IPS-15b (cell line): Measurements from ENCODE around the gene NKX2-2.

Experiments
- H3K27me3 ChIP-seq: one replicate; pipeline ENCODE4 v1.6.1; 2013; ENCODE audit warnings: low read length; ENCODE audit not compliant: control insufficient read depth, insufficient read depth
- H3K36me3 ChIP-seq: one replicate; pipeline ENCODE4 v1.6.1; 2013; ENCODE audit warnings: low read length; ENCODE audit not compliant: control insufficient read depth, insufficient read depth
- H3K4me1 ChIP-seq: one replicate; pipeline ENCODE4 v1.6.1; 2013; ENCODE audit warnings: mild to moderate bottlenecking, low read length; ENCODE audit not compliant: control insufficient read depth, insufficient read depth
- H3K4me3 ChIP-seq: one replicate; pipeline ENCODE4 v1.5.1; 2013; ENCODE audit warnings: low read depth, low read length
- H3K9ac ChIP-seq: one replicate; pipeline ENCODE4 v1.6.1; 2013; ENCODE audit warnings: low read depth, mild to moderate bottlenecking, low read length
- H3K9me3 ChIP-seq: one replicate; pipeline ENCODE4 v1.6.1; 2013; ENCODE audit warnings: mild to moderate bottlenecking, low read length; ENCODE audit not compliant: control insufficient read depth, insufficient read depth

The NKX2-2 gene

DNA sequence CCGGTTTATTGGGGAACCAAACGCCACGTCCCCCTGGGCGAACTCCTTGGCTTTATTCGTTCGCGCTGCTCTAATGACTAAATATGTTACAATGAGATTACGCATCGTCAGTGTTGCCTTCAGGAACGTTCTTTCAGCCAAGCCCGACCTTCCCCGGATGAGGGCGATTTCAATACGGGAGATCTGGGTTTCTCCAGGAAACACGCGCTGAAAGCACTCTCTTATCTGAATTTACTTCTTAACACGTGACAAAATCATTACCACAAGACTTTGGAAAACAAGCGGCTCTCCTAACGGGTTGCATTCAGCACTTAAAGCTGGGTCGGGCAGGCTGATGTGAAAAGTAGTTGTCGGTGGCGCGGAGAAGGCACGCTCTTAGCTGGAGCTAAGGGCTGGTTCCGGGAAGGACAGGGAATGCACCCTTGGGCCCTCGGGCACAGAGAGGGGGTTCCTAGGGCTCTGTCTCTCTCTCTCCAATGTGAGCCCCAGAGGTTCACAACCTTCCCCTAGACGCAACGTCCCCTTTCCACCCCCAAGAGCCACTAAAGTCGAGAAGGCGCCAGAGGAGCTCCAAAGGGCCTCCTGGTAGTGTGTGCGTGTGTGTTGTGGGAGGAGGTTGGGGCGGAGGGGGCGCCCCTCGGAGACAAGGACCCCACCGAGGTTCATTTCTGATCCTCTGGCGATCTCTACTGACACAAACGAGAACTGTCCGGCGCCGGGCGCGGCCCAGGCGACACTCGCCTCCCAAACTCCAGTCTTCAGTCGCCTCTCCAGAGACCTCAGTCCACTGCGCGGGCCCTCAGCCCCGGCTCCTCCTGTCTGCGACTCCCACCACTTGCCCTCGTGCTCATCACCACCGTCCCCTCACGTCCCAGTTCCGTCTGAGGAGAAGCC, 7.1 kb upstream of the NKX2-2 start:
- no peaks in the 10 kb centered on the region for H3K36me3 ChIP-seq
- peaks cover 15% of the 10 kb centered on the region for H3K4me1 ChIP-seq
- H3K9me3 ChIP-seq, result no peaks in the 10 kb centered on the region
- H3K27me3 ChIP-seq, result peaks cover 100% of the 10 kb centered on the region
- peak overlapping the region; percentile 56 for H3K4me3 ChIP-seq
- no peak overlapping the region for H3K9ac ChIP-seq

DNA sequence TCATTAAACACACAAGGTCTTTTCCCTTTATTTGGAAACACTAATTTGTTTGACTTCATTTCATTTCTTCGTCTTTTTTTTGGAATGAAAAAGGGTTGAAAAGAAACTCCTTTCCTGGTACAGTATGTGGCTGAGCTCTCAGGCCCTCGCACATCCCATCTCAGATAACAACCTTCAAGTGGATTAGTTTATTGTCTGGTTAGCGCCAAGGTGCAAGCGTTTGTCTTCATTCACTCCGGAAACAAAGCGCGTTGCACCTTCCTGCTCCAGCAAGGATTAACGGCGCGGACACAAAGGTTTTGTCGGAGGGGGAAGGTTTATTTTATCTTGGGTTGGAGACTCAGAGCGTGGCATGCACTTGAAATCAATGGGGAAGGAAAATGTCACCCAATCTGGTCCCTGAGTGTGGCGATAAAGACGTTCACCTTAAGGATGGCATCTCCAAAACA, 5.3 kb upstream of the NKX2-2 start:
- H3K9me3 ChIP-seq, result no peaks in the 10 kb centered on the region
- no peak overlapping the region for H3K9ac ChIP-seq
- H3K4me1 ChIP-seq, result peaks cover 16% of the 10 kb centered on the region
- peak overlapping the region; percentile 41 for H3K4me3 ChIP-seq
- peaks cover 85% of the 10 kb centered on the region for H3K27me3 ChIP-seq
- no peaks in the 10 kb centered on the region for H3K36me3 ChIP-seq

DNA sequence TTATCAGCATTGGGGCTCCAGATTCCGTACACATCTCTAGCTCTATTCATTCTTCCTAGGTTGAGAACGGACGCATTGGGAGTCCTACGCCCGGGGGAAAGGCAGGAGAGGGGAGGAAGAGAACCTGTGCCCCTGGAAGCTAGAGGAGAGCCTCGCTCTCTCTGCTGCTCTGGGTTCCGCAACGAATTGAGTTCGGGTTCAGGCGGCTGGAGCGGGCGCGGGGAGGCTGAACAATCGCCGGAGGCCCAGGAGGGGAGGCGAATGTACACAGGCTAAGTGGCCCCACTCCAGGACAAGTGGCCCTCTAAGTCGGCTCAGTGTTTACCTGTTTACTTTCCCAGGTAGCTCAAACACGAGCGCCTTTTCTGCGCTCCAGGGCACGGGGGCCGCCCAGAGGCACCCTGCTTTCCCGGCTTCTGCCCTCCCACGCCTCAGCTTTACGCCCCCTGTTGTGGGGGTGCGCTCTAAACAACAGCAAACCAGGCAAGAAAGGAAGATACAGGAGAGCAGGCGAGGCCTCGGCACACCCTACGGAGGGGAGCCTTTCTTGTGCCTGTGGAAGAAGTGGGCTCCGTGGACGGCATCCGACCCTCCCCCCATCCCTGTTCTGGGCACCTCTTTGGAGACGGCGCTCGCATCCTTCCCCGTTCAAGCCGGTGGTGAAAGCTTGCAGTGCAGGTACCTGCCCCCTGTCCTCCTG, 4.6 kb upstream of the NKX2-2 start:
- Histone ChIP-seq H3K9me3 (no peaks in the 10 kb centered on the region), H3K4me3 (peak overlapping the region; percentile 41), H3K27me3 (peaks cover 79% of the 10 kb centered on the region), H3K9ac (no peak overlapping the region), H3K4me1 (peaks cover 12% of the 10 kb centered on the region), H3K36me3 (no peaks in the 10 kb centered on the region)

DNA sequence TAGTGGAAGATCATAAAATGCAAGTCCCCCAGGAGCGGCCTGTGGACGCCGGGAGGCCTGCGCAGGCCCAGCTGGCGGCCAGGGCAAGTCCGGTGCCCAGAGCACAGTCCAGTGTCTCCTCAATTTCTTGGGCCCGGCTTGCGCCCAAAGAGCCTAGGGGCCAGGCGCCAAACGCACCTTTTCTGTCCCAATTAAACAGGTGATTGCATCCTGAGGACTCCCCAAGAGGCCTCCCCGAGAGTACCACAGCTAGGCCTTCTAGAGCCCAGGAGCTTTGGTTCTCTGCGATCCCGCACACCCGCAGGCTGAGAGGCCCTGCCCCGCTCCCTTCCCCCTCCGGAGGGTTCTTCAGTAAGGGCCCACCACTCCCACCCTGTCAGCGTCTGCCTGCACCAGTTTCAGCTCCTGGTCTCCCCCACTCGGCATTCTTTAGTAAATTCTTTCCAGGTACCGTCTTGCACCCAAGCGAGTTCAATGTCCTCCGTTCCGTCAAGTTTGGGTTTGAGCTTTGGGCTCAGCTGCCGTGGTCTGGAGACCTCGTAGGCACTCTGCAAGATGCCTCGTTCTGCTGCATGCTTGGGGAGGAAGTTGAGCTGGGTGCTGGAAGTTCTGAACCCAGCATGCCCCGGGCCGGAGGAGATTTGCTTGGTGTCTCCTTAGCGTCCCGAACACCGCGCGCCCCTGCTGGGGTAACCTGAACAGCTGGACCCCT, 3.9 kb upstream of the NKX2-2 start:
- Histone ChIP-seq H3K36me3 (no peaks in the 10 kb centered on the region), H3K9me3 (no peaks in the 10 kb centered on the region), H3K27me3 (peaks cover 79% of the 10 kb centered on the region), H3K4me1 (peaks cover 15% of the 10 kb centered on the region), H3K9ac (no peak overlapping the region), H3K4me3 (peak overlapping the region; percentile 43)

DNA sequence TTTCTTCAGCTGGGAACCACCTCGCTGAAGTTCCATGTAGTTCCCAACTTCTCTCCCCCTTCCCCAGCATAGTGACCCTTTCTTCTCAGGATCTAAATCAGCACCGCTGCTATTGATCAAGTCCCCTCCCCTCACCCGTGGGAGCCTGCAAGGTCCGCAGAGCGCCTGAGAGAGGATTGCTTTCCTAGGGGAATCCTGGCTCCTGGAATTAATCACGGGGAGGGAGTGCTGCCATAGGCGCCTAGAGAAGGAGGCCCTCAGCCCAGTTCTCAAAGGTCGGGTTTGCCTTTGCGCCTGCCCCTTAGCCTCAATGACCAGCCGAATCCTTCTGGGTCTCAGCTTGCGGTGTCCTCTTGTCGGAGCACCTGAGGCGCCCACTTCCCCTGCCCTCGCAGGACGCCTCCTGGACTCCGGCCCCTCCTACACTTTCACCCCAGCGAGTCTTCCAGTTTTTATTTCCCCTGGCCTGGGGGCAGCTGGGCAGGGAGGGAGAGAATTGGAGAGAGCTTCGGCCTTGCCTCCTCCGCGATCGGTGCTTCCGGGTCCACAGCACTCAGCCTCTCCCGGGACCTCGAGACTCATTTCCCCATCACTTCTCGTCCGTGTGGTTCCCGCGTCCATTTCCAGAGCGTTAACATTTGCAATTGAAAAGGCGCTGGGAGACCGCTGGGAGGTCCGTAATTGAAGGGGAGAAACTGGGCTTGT, 3.1 kb upstream of the NKX2-2 start:
- H3K4me1 ChIP-seq, result peaks cover 15% of the 10 kb centered on the region
- no peaks in the 10 kb centered on the region for H3K36me3 ChIP-seq
- H3K4me3 ChIP-seq, result peak overlapping the region; percentile 43
- H3K9ac ChIP-seq, result no peak overlapping the region
- no peaks in the 10 kb centered on the region for H3K9me3 ChIP-seq
- peaks cover 79% of the 10 kb centered on the region for H3K27me3 ChIP-seq

DNA sequence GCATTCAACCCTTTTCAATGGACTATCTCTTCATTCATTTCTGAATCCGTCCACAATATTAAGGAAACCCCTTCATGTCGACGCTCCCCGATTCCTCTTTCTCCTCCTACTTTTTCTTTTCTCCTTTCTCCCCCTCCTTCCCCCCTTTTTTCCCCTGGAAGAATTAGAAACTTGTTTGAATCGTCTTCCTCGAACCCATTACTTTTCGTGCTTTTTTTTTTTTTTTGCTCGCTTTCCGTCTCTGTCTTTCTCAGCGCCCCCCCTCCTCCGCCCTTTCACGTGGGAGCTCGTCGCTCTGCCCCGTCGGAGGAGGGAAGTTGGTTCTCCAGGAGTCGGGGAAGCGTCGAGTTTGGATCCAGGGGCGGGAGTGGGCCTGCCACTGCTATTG, 2.3 kb upstream of the NKX2-2 start:
- H3K36me3 ChIP-seq, result no peaks in the 10 kb centered on the region
- peaks cover 15% of the 10 kb centered on the region for H3K4me1 ChIP-seq
- H3K9ac ChIP-seq, result no peak overlapping the region
- peak overlapping the region; percentile 43 for H3K4me3 ChIP-seq
- H3K9me3 ChIP-seq, result no peaks in the 10 kb centered on the region
- peaks cover 79% of the 10 kb centered on the region for H3K27me3 ChIP-seq

DNA sequence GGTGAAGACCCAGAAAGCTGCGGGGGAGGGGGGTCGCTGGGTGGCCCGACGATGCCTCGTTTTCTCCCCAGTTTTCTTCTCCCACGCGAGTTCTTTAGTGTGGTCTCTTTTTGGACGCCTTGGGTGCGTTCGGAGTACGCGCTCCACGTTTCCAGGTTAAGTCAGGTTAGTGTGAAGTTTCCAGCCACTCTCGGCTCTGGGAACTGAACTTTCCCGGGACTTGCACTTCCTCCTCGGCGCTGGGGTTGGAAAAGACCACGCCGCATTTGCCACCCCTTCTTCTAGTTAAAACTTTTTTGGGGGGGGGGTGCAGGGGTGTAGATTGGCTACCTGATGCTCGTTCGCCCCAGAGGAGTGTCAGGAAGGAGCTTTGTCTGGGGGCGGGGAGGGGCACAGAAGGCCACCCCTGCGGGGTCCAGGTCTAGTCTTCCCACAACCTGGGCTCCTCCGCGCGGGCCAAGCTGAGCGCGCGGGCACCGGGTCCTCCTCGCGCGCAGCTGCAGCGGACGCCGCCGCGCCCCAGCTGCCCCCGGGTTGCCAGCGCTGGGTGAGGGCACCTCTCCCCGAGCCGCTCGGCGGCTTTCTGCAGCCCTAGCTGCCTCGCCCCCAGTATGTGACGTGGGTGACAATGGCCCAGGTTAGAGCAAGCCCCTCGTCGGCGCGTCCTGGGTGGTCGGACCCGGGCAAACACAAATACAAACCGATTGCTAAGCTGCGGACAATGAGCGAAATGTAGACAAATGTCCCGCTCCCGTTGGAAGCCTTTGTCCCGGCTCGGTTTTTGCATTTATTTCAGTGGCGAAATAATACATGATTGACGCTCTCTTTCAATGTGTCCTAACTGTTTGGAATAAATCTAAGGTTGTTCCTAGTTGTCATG, 1.7 kb upstream of the NKX2-2 start:
- Histone ChIP-seq H3K9me3 (no peaks in the 10 kb centered on the region), H3K4me1 (peaks cover 12% of the 10 kb centered on the region), H3K36me3 (no peaks in the 10 kb centered on the region), H3K9ac (no peak overlapping the region), H3K4me3 (peak overlapping the region; percentile 43), H3K27me3 (peaks cover 77% of the 10 kb centered on the region)

DNA sequence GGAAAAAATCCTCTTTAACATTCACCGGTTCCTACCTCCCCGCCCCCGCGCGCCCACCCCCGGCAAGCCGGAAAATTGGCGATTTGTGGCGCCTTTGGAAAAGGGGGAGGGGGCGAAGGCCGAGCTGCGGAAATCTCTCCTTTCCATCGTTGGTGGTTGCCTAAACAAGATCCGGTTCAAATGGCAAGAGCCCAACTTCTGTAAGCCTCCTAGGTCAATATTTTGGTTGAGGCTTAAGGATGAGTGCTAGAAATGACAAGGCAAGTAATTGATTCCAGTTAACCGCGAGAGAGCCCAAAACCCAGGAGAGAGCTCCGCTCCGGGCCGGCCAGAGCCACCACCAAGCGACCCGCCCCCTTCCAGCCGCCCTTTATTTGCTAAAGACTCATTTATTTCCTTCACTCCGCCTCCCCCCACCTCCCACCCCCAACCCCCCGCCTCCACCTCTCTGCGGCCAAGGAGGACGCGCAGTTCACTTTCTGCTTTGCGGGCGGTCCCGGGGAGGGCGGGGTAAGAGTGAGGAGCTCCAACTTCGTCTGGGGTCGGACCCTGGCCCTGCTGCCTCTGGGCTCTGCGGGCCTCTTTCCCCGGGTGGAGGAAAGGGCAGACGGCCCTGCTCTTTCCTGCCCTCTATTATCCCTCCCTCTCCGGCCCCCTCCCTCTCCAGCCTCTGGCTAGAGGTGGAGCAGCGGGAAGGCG, 838 bp upstream of the NKX2-2 start:
- peaks cover 77% of the 10 kb centered on the region for H3K27me3 ChIP-seq
- no peak overlapping the region for H3K9ac ChIP-seq
- H3K4me3 ChIP-seq, result peak overlapping the region; percentile 43
- no peaks in the 10 kb centered on the region for H3K36me3 ChIP-seq
- peaks cover 12% of the 10 kb centered on the region for H3K4me1 ChIP-seq
- H3K9me3 ChIP-seq, result no peaks in the 10 kb centered on the region

DNA sequence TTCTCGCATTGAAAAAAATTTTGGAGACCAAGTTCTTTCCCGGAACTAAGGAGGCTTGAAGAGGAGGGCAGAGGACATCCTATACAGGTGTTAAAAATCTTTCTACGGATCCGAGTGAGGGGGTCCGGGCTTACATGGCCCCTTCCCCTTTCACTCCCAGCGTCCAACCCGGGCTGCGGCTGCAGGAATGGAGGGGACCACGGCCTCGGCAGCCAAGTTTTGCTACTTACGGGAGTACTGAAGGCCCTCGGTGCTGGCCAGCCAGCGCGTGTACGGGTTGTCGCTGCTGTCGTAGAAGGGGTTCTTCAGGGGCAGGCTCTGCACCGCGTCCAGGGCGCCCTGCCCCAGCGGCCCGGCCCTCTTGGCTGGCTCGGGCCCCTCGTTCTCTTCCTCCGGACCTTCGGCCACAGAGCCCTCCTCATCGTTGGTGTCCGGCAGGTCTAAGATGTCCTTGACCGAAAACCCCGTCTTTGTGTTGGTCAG, 642 bp downstream of the NKX2-2 start:
- peaks cover 76% of the 10 kb centered on the region for H3K27me3 ChIP-seq
- no peak overlapping the region for H3K9ac ChIP-seq
- peaks cover 13% of the 10 kb centered on the region for H3K4me1 ChIP-seq
- peak overlapping the region; percentile 27 for H3K4me3 ChIP-seq
- H3K36me3 ChIP-seq, result no peaks in the 10 kb centered on the region
- no peaks in the 10 kb centered on the region for H3K9me3 ChIP-seq

DNA sequence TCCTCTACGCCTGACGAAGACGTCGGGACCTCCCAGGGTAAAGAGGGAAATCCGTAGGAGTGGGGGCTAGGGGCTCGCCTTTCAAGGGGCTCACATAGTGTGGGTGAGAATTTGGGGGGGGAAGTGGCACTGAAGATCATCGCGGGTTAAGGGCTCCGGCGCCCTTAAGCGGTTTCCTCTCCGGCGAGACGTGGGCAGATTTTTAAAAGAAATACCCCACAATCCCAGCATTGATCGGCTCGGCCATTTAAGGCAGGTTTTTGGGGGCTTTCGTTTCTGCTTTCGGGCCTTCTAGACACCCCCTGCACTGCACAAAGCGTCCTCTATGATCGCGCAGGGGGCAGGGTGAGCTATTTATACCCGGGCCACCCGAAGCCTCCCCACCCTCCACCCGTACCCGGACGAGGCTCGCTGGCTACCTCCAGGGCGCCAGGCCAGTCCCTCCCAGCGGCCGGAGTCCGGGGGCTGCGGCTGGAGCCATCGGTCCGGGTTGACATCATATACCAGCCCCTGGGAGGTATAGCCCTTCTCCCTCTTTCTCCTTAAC, 1.2 kb downstream of the NKX2-2 start:
- Histone ChIP-seq H3K4me3 (peak overlapping the region; percentile 27), H3K9me3 (no peaks in the 10 kb centered on the region), H3K4me1 (peaks cover 15% of the 10 kb centered on the region), H3K27me3 (peaks cover 76% of the 10 kb centered on the region), H3K36me3 (no peaks in the 10 kb centered on the region), H3K9ac (no peak overlapping the region)
